ENCODE results near the gene HTR3E. TPM values are rescaled to one million over a fixed set of nuclear protein-coding genes. Genes with fewer than 3 reads are reported as not detected.

The HTR3E gene
- total RNA-seq, 4 donors from 2014 or later, result 0.80 to 1.8 (median 1.3) TPM; not detected in 1

GRCh38 chr3:184143327-184143726 lies 46.5 kb downstream of the HTR3E start:
- H3K4me1 ChIP-seq, result peaks cover 0 to 12% (median 0%) of the 10 kb centered on the region in 4 donors
- H3K27ac ChIP-seq, result no peak overlapping the region
- peaks cover 0 to 51% (median 15%) of the 10 kb centered on the region in 4 donors for H3K36me3 ChIP-seq
- H3K27me3 ChIP-seq, result no peaks in the 10 kb centered on the region
- no peak overlapping the region for H3K4me3 ChIP-seq
- WGBS, 2 donors (ENCODE audit: low coverage in 1 of 2), result 72 to 86% methylated on average over 2 to 3 of the region's 3 CpGs
- DNase-seq, result no peak
- no peaks in the 10 kb centered on the region for H3K9me3 ChIP-seq
- in situ Hi-C loops (cut with MboI; ENCODE audit: low pct_ligation_motif_present in 1 of 4, low pct_unique_long_range_greater_than_20kb in 1 of 4, low sequenced_read_pairs in 3 of 4), result loop anchor here in 2 of 4 donors (25.0 kb wide), 2 partner anchors 94 to 256 kb away; partner anchors contain the start of genes ALG3 (in 1 of the 2), EEF1AKMT4 (in 1 of the 2), PARL (in 1 of the 2) and VWA5B2 (in 1 of the 2)
- intact Hi-C loops (cut with DNase I; ENCODE audit: low total_unique reads), result loop anchor here (10.0 kb wide), 1 partner anchor 91 kb away; no protein-coding TSS in a partner anchor
- TF ChIP-seq POLR2A (IDR thresholded peaks at IDR 0.05), result no peak
- TF ChIP-seq EP300 (IDR thresholded peaks at IDR 0.05; ENCODE audit: low read depth), result no peak
- TF ChIP-seq POLR2AphosphoS5 (IDR thresholded peaks at IDR 0.05), result no peak
- TF ChIP-seq, protein P1, sequence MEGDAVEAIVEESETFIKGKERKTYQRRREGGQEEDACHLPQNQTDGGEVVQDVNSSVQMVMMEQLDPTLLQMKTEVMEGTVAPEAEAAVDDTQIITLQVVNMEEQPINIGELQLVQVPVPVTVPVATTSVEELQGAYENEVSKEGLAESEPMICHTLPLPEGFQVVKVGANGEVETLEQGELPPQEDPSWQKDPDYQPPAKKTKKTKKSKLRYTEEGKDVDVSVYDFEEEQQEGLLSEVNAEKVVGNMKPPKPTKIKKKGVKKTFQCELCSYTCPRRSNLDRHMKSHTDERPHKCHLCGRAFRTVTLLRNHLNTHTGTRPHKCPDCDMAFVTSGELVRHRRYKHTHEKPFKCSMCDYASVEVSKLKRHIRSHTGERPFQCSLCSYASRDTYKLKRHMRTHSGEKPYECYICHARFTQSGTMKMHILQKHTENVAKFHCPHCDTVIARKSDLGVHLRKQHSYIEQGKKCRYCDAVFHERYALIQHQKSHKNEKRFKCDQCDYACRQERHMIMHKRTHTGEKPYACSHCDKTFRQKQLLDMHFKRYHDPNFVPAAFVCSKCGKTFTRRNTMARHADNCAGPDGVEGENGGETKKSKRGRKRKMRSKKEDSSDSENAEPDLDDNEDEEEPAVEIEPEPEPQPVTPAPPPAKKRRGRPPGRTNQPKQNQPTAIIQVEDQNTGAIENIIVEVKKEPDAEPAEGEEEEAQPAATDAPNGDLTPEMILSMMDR (IDR thresholded peaks at IDR 0.05), result no peak

- peaks cover 0 to 51% (median 14%) of the 10 kb centered on the region in 4 donors for H3K36me3 ChIP-seq
- H3K9me3 ChIP-seq, result no peaks in the 10 kb centered on the region
- 73% methylated on average over 5 of the region's 5 CpGs; no CpG with 5 or more reads in 1 of the 2 donors for WGBS, 2 donors (ENCODE audit: low coverage in 1 of 2)
- H3K27ac ChIP-seq, result no peak overlapping the region
- no peak for DNase-seq
- no peak for TF ChIP-seq EP300 (IDR thresholded peaks at IDR 0.05; ENCODE audit: low read depth)
- TF ChIP-seq POLR2A (IDR thresholded peaks at IDR 0.05), result no peak
- TF ChIP-seq POLR2AphosphoS5 (IDR thresholded peaks at IDR 0.05), result no peak
- TF ChIP-seq, protein P1 (IDR thresholded peaks at IDR 0.05), result no peak
- H3K4me1 ChIP-seq, result peaks cover 0 to 12% (median 0%) of the 10 kb centered on the region in 4 donors
- in situ Hi-C loops (cut with MboI; ENCODE audit: low pct_ligation_motif_present in 1 of 4, low pct_unique_long_range_greater_than_20kb in 1 of 4, low sequenced_read_pairs in 3 of 4) (loop anchor here in 2 of 4 donors (25.0 kb wide), 2 partner anchors 93 to 257 kb away; partner anchors contain the start of genes ALG3 (in 1 of the 2), EEF1AKMT4 (in 1 of the 2), PARL (in 1 of the 2) and VWA5B2 (in 1 of the 2)), intact Hi-C loops (cut with DNase I; ENCODE audit: low total_unique reads) (loop anchor here (10.0 kb wide), 1 partner anchor 90 kb away; no protein-coding TSS in a partner anchor)
- no peaks in the 10 kb centered on the region for H3K27me3 ChIP-seq
- no peak overlapping the region for H3K4me3 ChIP-seq
Observed at GRCh38 chr3:184144505-184144904, 47.6 kb downstream of the HTR3E start.

GRCh38 chr3:184145111-184145524 lies 48.3 kb downstream of the HTR3E start:
- TF ChIP-seq POLR2AphosphoS5 (IDR thresholded peaks at IDR 0.05), result peak in 1 of 3 donors; percentile 5
- TF ChIP-seq POLR2A (IDR thresholded peaks at IDR 0.05), result no peak
- TF ChIP-seq, protein P1 (IDR thresholded peaks at IDR 0.05), result peak; percentile 40 to 58 (median 48)
- no peak for TF ChIP-seq EP300 (IDR thresholded peaks at IDR 0.05; ENCODE audit: low read depth)
- Histone ChIP-seq H3K27me3 (no peaks in the 10 kb centered on the region), H3K9me3 (no peaks in the 10 kb centered on the region), H3K27ac (peak overlapping the region in 1 of 4 donors; percentile 26), H3K4me1 (peaks cover 0 to 12% (median 0%) of the 10 kb centered on the region in 4 donors), H3K36me3 (peaks cover 0 to 50% (median 13%) of the 10 kb centered on the region in 4 donors), H3K4me3 (no peak overlapping the region)
- intact Hi-C loops (cut with DNase I; ENCODE audit: low total_unique reads) (loop anchor here (10.0 kb wide), 1 partner anchor 90 kb away; no protein-coding TSS in a partner anchor), in situ Hi-C loops (cut with MboI; ENCODE audit: low pct_ligation_motif_present in 1 of 4, low pct_unique_long_range_greater_than_20kb in 1 of 4, low sequenced_read_pairs in 3 of 4) (loop anchor here in 2 of 4 donors (25.0 kb wide), 2 partner anchors 92 to 258 kb away; partner anchors contain the start of genes ALG3 (in 1 of the 2), EEF1AKMT4 (in 1 of the 2), PARL (in 1 of the 2) and VWA5B2 (in 1 of the 2))
- 0 to 40% methylated on average over 1 to 4 of the region's 4 CpGs for WGBS, 2 donors (ENCODE audit: low coverage in 1 of 2)
- DNase-seq, result peak; percentile 66

GRCh38 chr3:184145751-184146270 lies 48.9 kb downstream of the HTR3E start:
- peak overlapping the region in 1 of 4 donors; percentile 26 for H3K27ac ChIP-seq
- H3K36me3 ChIP-seq, result peaks cover 0 to 43% (median 12%) of the 10 kb centered on the region in 4 donors
- H3K9me3 ChIP-seq, result no peaks in the 10 kb centered on the region
- no peak overlapping the region for H3K4me3 ChIP-seq
- in situ Hi-C loops (cut with MboI; ENCODE audit: low pct_ligation_motif_present in 1 of 4, low pct_unique_long_range_greater_than_20kb in 1 of 4, low sequenced_read_pairs in 3 of 4), result loop anchor here in 2 of 4 donors (25.0 kb wide), 2 partner anchors 91 to 259 kb away; partner anchors contain the start of genes ALG3 (in 1 of the 2), EEF1AKMT4 (in 1 of the 2), PARL (in 1 of the 2) and VWA5B2 (in 1 of the 2)
- DNase-seq, result no peak
- intact Hi-C loops (cut with DNase I; ENCODE audit: low total_unique reads), result loop anchor here (10.0 kb wide), 1 partner anchor 89 kb away; no protein-coding TSS in a partner anchor
- TF ChIP-seq, protein P1 (IDR thresholded peaks at IDR 0.05), result no peak
- TF ChIP-seq EP300 (IDR thresholded peaks at IDR 0.05; ENCODE audit: low read depth), result no peak
- no peak for TF ChIP-seq POLR2AphosphoS5 (IDR thresholded peaks at IDR 0.05)
- no peak for TF ChIP-seq POLR2A (IDR thresholded peaks at IDR 0.05)
- H3K27me3 ChIP-seq, result no peaks in the 10 kb centered on the region
- peaks cover 0 to 12% (median 0%) of the 10 kb centered on the region in 4 donors for H3K4me1 ChIP-seq
- 77 to 79% methylated on average over 6 to 8 of the region's 8 CpGs for WGBS, 2 donors (ENCODE audit: low coverage in 1 of 2)
